Epithelial cell of esophagus (primary cell): ENCODE measurements around the gene QSOX1.
A peak's percentile ranks its signal among the peaks of the same experiment; 100 is the strongest.

Experiments
- DNase-seq: peaks from one replicate; pipeline ENCODE4 v3.0.0; 2010; ENCODE audit warnings: low read depth
- H3K4me3 ChIP-seq: 2 replicates; pipeline ENCODE4 v1.5.1; 2011; ENCODE audit warnings: mild to moderate bottlenecking, low read length, control low read depth
- CTCF ChIP-seq: IDR thresholded peaks from 2 replicates; pipeline ENCODE4 v1.5.1; 2011; ENCODE audit warnings: low read depth, mild to moderate bottlenecking, low read length, control low read depth, inconsistent platforms; ENCODE audit not compliant: insufficient read depth; ENCODE audit errors: missing control alignments

Gene QSOX1

DNA sequence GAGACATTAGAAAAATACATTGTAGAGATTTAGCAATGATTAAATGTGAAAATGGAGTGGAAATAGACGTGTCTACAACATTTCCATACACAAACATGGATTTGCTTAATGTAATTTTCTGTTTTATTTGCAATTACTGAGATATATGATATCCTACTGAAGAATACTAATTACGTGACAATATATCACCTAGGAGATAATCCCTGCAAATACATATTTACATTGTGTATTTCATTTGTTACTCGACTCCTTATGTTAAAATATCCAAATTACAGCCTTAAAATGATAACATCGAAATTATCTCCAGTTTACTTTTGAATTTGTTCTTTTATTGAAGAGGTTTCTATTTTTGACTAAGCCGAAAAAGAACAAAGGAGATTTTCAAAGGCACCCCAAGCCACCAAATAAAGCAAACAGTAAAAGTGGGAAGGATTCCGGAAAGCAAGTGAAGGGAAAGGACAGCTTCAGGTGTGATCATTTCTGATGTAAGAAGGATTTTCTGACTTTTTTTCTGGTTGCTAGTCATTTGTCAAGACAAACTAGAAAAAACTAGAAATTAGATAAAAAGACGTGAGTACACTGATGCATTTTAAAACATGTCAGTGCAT, 83.3 kb downstream of the QSOX1 start:
- no peak for TF ChIP-seq CTCF
- no peak for DNase-seq
- H3K4me3 ChIP-seq = no peak overlapping the region

DNA sequence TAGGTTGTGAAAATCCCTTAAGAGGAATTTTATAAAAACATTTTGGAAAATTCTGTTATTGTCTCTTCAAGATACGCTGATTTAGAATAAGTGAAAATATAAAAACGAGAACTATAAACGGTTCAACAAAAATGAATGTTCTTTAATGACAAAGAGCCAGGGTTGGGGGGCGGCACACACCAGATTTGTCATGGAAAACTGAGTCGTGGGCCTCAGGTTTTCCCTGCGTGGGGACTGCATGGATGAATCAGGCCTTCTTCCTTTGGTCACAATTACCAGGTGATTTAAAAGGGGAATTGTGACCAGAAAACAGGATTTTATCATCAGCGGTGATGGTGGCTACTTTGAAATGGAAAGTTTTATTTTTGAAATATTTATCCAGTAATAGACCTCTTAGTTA, 84.0 kb downstream of the QSOX1 start:
- H3K4me3 ChIP-seq = no peak overlapping the region
- no peak for DNase-seq
- no peak for TF ChIP-seq CTCF

GRCh38 chr1:180239145-180240096, 84.8 kb downstream of the QSOX1 start:
- no peak overlapping the region for H3K4me3 ChIP-seq
- no peak for TF ChIP-seq CTCF
- no peak for DNase-seq

DNA sequence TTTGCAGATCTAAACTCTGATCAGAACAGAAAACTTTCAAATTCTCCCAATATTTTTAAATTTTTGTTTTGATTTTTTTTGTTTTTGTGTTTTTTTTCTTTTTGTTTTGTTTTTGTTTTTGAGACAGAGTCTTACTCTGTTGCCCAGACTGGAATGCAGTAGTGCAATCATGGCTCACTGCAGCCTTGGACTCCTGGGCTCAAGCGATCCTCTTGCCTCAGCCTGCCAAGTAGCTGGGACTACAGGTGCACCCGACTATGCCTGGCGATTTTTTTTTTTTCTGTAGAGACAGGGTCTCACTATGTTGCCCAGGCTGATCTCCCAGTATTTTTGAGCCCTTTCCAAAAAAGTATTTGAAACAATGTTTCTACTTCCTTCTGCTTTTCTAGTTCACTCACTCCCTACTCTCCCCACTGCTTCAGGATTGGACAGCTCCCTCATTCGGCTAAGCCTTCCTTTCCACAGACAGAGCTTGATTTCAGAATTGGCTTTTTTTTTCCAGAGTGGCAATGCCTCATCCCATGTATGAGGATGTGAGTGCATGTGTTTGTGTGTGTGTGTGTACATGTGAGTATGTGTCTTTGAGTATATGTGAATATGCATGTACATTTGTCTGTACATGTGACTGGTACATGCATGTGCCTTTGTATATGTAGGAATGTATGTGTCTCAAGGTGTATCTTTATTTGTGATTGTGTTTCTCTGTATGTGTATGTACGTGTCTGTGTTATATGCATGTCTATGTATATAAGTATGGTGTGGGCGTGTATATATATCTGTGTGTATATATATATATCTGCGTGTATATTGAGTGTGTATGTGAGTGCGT, 87.3 kb downstream of the QSOX1 start:
- peak; percentile 26 for DNase-seq
- TF ChIP-seq CTCF = no peak
- H3K4me3 ChIP-seq = no peak overlapping the region

DNA sequence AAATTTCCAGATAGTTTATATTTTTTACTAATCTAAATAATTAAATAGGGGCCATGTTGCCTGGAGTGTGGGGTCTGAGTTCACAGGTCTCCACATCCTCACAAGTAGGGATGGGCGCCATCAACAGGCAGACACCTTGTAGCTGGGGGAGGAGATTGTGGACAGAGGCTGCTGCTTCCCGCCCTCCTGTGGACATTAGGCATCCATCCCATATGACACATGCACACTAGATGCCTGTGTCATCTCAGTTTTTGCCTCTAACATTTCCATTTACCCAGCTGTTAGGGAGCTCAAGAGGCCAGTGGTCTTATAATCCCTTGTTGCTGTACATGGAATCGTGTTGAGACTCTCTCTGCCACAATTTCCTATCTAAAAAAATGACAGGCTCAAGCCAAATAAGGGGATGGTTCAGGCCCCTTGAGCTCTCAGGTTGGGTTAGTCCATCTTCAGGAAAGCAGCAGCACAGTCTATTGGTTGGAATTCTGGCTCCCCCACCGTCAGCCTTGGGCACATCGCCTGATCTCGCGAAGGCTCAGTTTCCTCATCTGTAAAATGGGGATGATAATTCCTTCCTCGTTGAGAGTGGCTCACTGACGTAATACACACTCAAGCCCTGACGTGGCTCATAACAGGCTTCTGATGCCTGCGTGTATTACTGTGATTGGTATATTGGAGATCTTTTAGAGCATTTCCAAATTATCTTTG, 89.0 kb downstream of the QSOX1 start:
- H3K4me3 ChIP-seq = no peak overlapping the region
- TF ChIP-seq CTCF = no peak
- DNase-seq = no peak

DNA sequence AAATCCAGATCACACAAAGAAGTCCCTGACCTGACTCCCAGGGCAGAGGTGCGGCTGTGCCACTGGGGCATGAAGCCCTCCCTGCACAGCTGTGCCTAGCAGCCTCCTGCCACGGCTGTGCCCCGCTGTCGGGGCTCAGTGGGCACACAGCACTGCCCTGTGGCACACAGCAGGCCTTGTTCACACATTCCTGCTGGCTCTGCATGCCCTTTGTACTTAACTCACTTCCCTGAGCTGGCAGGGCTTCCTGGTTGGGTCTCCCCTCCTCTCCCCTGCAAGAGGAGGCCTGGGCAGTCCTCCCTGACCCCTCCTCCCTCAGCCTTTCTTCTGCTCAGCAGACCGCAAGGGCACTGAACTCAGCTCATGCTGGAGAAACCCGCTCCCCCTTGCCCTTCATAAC, 90.2 kb downstream of the QSOX1 start:
- DNase-seq = no peak
- no peak overlapping the region for H3K4me3 ChIP-seq

More for the DNA sequence above, 90.2 kb downstream of the QSOX1 start:
- no peak for TF ChIP-seq CTCF
